BE2C (cell line): ENCODE measurements around the gene TPM4.
"Not testable (repeated sequence)": the region's sequence is repeated elsewhere in the genome, so short reads cannot be mapped to it uniquely, and the experiment has no call there.

ENCODE experiments used
- DNase-seq: peaks from one replicate; pipeline ENCODE4 v3.0.0-alpha.2; 2020
- H3K27me3 ChIP-seq: fragments of 250-450 bp; sonication (Bioruptor Pico); 2 replicates; pipeline ENCODE4 v1.5.1; 2020; ENCODE audit warnings: mild to moderate bottlenecking
- H3K36me3 ChIP-seq: fragments of 250-450 bp; sonication (Bioruptor Pico); 2 replicates; pipeline ENCODE4 v1.5.1; 2020; ENCODE audit warnings: mild to moderate bottlenecking
- H3K4me1 ChIP-seq: fragments of 250-450 bp; sonication (Bioruptor Pico); 2 replicates; pipeline ENCODE4 v1.5.1; 2020
- H3K4me3 ChIP-seq: 2 replicates; pipeline ENCODE4 v1.5.1; 2011; ENCODE audit warnings: low read depth, low read length
- H3K9me3 ChIP-seq: fragments of 250-450 bp; sonication (Bioruptor Pico); 2 replicates; pipeline ENCODE4 v1.5.1; 2020
- TF ChIP-seq, protein P1 (sequence below): IDR thresholded peaks from 2 replicates; pipeline ENCODE4 v1.5.1; 2012; ENCODE audit warnings: mild to moderate bottlenecking, low read depth, low read length

Gene TPM4

DNA sequence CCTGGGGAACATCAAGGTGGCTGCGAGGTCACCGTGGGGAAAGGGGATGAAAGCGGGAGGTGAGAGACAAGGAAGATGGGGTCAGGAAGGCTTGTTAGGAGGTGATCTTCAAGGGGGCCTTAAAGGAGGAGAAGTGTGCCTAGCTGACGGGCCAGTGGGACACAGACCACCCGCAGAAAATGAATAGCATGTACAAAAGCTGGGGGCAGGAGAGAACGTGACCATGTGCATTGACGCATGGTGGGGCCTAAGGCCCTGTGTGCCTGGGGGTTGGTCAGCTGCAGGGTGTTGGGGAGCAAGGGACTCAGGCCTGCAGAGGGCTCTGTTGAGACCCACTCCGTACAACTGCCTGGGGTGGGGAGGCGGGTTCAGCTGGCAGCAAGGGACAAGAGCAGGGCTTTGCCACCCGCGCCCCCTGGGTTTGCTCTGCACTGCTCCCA is 41.3 kb downstream of the TPM4 start:
- peaks cover 38% of the 10 kb centered on the region for H3K36me3 ChIP-seq
- no peak for DNase-seq
- H3K9me3 ChIP-seq, result no peaks in the 10 kb centered on the region
- H3K4me3 ChIP-seq, result no peak overlapping the region
- no peaks in the 10 kb centered on the region for H3K4me1 ChIP-seq
- H3K27me3 ChIP-seq, result no peaks in the 10 kb centered on the region
- TF ChIP-seq, protein P1, sequence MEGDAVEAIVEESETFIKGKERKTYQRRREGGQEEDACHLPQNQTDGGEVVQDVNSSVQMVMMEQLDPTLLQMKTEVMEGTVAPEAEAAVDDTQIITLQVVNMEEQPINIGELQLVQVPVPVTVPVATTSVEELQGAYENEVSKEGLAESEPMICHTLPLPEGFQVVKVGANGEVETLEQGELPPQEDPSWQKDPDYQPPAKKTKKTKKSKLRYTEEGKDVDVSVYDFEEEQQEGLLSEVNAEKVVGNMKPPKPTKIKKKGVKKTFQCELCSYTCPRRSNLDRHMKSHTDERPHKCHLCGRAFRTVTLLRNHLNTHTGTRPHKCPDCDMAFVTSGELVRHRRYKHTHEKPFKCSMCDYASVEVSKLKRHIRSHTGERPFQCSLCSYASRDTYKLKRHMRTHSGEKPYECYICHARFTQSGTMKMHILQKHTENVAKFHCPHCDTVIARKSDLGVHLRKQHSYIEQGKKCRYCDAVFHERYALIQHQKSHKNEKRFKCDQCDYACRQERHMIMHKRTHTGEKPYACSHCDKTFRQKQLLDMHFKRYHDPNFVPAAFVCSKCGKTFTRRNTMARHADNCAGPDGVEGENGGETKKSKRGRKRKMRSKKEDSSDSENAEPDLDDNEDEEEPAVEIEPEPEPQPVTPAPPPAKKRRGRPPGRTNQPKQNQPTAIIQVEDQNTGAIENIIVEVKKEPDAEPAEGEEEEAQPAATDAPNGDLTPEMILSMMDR, result no peak

DNA sequence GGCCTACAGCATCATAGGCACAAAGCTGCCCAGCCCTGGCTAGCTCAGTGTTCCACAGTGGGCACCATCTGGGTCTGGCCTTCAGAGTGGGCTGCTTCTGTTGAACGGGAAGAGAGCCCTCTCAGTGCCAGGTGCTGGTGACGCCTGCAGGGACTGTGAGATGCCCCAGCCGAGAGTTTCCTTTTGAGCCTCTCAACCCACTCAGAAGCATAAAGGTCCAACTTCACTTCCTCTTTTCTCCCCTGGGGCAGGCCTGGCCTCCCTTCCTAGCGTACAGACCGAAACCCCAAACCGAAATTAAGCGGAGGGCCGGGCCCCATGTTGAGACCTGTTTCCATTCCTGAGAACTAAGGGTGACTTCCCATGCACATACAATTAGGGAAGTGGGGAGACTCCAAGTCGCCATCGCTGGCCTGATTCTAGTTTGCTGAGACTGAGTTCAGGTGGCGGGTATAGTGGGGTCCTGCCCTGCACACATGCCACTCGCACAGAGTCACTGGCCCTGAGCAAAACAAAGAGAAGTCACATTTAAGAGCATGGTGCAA is 42.3 kb downstream of the TPM4 start:
- H3K36me3 ChIP-seq, result peaks cover 38% of the 10 kb centered on the region
- no peaks in the 10 kb centered on the region for H3K27me3 ChIP-seq
- TF ChIP-seq, protein P1, result no peak
- H3K4me3 ChIP-seq, result no peak overlapping the region
- no peaks in the 10 kb centered on the region for H3K4me1 ChIP-seq
- no peak for DNase-seq
- H3K9me3 ChIP-seq, result no peaks in the 10 kb centered on the region

DNA sequence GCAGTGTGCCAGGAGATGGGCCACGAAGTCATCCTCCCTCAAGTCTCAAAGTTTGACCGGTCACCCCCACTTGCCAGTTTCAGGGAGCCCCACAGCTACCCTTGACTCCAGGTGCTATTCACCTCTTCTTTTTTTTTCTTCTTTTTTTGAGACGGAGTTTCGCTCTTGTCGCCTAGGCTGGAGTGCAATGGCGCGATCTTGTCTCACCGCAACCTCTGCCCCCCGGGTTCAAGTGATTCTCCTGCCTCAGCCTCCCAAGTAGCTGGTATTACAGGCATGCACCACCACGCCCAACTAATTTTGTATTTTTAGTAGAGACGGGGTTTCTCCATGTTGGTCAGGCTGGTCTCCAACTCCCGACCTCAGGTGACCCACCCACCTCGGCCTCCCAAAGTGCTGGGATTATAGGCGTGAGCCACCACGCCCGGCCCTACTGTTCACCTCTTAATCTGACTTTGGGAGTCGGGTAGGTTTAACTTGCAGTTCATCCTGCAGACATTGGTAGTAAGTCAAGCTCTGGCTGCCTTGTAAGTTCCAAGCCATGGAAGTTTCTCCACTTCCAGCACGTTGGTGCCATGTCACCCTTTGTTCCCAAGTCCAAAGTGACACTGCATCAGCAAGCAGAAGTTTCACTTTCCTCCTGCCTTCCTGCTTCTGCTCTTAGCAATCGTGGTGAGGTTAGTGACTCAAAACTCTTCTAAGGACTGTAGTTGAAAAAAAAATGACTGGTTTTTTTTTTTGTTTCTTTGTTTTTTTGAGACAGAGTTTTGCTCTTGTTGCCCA is 43.0 kb downstream of the TPM4 start:
- DNase-seq, H3K4me3 ChIP-seq, H3K9me3 ChIP-seq, H3K4me1 ChIP-seq, H3K27me3 ChIP-seq: not testable (repeated sequence)
- peaks cover 41% of the 10 kb centered on the region for H3K36me3 ChIP-seq

DNA sequence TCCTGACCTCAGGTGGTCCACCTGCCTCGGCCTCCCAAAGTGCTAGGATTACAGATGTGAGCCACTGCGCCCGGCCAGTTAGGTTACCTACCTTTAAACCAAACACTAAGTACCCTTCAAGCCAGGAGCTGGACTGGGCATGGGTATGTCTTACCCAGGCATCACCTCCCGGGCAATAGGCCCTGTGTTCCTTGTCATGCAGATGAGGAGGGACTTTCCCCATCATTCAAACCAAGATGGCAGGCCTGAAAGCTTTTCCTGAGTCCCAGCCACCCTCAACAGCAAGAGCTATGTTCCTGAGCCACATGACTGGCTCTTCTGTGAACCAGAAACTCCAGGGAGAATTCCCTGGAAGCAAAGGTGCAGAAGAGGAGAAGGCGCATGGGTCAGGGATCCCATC is 44.8 kb downstream of the TPM4 start:
- TF ChIP-seq, protein P1, result no peak
- Histone ChIP-seq H3K4me3 (no peak overlapping the region), H3K4me1 (no peaks in the 10 kb centered on the region), H3K9me3 (no peaks in the 10 kb centered on the region), H3K36me3 (peaks cover 52% of the 10 kb centered on the region), H3K27me3 (no peaks in the 10 kb centered on the region)
- DNase-seq, result no peak

DNA sequence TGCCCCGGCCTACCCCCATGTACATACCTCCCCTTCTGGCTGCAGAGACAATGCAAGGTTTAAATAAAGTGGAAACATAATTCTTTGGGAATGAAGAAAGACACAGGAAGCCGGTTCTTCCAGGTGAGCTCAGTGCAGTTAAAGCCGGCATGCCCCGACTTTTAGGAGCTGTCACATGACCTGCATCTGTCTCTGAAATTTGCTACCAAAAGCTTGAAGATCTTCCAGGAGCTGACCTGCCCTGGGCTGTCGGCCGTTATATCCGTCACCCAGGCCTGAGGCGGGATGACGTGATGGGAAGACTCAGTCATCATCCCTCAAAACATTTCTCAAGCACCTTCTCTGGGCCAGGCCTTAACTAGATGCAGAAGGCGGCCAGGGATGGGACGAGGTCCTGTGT is 45.7 kb downstream of the TPM4 start:
- no peaks in the 10 kb centered on the region for H3K4me1 ChIP-seq

DNA sequence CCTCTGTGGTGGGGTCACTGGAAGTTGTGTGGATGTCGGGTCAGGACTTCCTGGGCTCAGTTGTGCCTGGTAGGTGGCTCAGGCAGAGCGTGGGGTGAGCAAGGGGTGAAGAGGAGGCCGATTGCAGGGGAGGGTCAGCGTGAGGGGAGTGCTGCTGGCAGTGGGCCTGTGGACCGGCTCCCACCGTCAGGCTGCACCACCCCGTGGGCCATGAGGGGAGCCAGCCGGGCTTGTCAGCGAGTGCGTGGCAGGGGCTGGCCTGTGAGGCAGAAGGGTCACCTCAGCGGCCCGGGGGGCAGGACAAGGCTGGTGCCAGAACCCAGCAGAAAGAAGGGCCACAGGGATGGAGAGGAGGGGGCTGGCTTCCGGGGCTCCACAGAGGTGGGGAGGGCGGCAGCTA is 48.7 kb downstream of the TPM4 start:
- H3K9me3 ChIP-seq, result no peaks in the 10 kb centered on the region
- TF ChIP-seq, protein P1, result no peak
- no peaks in the 10 kb centered on the region for H3K27me3 ChIP-seq
- H3K4me3 ChIP-seq, result no peak overlapping the region
- no peak for DNase-seq
- peaks cover 64% of the 10 kb centered on the region for H3K36me3 ChIP-seq
- no peaks in the 10 kb centered on the region for H3K4me1 ChIP-seq

More for the DNA sequence above, 45.7 kb downstream of the TPM4 start:
- H3K9me3 ChIP-seq, result no peaks in the 10 kb centered on the region
- H3K27me3 ChIP-seq, result no peaks in the 10 kb centered on the region
- TF ChIP-seq, protein P1, result no peak
- no peak overlapping the region for H3K4me3 ChIP-seq
- DNase-seq, result no peak
- peaks cover 58% of the 10 kb centered on the region for H3K36me3 ChIP-seq
